Testis (tissue), 2 donors: ENCODE data around the gene ANKRA2.

Experiments used
- POLR2A ChIP-seq: fragments of 450-650 bp; IDR thresholded peaks from one replicate; pipeline ENCODE4 v1.6.1; 2017; ENCODE audit warnings: antibody characterized with exemption, mild to moderate bottlenecking, moderate library complexity
- TF ChIP-seq, protein P1 (sequence below), 3 experiments: fragments of 450-650 bp in 2 of 3; fragments of 200-600 bp in 1 of 3; sonication (generic) in 1 of 3; IDR thresholded peaks; one replicate each; pipeline ENCODE4 v1.5.1; 2016 to 2019; ENCODE audit warnings: antibody characterized with exemption in 3 of 3, mild to moderate bottlenecking in 2 of 3, moderate library complexity in 1 of 3

GRCh38 chr5:73591698-73592501 is 26.5 kb upstream of the ANKRA2 start:
- no peak for TF ChIP-seq POLR2A
- TF ChIP-seq, protein P1, sequence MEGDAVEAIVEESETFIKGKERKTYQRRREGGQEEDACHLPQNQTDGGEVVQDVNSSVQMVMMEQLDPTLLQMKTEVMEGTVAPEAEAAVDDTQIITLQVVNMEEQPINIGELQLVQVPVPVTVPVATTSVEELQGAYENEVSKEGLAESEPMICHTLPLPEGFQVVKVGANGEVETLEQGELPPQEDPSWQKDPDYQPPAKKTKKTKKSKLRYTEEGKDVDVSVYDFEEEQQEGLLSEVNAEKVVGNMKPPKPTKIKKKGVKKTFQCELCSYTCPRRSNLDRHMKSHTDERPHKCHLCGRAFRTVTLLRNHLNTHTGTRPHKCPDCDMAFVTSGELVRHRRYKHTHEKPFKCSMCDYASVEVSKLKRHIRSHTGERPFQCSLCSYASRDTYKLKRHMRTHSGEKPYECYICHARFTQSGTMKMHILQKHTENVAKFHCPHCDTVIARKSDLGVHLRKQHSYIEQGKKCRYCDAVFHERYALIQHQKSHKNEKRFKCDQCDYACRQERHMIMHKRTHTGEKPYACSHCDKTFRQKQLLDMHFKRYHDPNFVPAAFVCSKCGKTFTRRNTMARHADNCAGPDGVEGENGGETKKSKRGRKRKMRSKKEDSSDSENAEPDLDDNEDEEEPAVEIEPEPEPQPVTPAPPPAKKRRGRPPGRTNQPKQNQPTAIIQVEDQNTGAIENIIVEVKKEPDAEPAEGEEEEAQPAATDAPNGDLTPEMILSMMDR (IDR thresholded peaks at IDR 0.05): no peak
